Measurements from ENCODE around the gene CRPPA. TPM values are rescaled to one million over a fixed set of nuclear protein-coding genes. Genes with fewer than 3 reads are reported as not detected.
"Not testable (repeated sequence)": the region's sequence is repeated elsewhere in the genome, so short reads cannot be mapped to it uniquely, and the experiment has no call there.

Gene CRPPA
- total and polyA plus RNA-seq, 2 donors (not counting 3 experiments of a cell fraction or from before 2014, with no cell fraction given), result 0.58 to 3.5 TPM

DNA sequence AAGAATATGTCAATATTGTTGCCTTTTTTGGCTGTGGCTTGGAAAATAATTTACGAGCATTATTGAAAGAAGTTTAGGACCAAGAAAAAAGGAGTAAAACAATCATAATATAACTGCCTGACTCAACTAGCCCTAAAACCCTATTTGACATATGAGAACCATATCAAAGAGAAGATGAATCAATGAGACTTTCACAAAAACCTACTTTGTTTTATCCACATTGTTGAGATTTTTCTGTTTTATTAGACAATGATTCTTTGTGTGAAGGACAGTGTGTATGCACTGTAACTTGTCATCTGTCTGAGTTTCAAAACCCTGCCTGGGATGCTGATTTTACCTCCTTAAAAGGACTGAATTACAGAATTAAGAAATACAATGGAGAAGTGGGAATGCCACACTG is 25.2 kb upstream of the CRPPA start:
- dilution Hi-C loops (cut with MboI; ENCODE audit: extremely low pct_ligation_motif_present, low sequenced_read_pairs), result no loop called here
- H3K36me3 ChIP-seq (ENCODE audit: control insufficient read depth in 2 of 2, extremely low read depth in 1 of 2, insufficient read depth in 2 of 2, low read length in 2 of 2), result no peaks in the 10 kb centered on the region
- TF ChIP-seq, protein P1, sequence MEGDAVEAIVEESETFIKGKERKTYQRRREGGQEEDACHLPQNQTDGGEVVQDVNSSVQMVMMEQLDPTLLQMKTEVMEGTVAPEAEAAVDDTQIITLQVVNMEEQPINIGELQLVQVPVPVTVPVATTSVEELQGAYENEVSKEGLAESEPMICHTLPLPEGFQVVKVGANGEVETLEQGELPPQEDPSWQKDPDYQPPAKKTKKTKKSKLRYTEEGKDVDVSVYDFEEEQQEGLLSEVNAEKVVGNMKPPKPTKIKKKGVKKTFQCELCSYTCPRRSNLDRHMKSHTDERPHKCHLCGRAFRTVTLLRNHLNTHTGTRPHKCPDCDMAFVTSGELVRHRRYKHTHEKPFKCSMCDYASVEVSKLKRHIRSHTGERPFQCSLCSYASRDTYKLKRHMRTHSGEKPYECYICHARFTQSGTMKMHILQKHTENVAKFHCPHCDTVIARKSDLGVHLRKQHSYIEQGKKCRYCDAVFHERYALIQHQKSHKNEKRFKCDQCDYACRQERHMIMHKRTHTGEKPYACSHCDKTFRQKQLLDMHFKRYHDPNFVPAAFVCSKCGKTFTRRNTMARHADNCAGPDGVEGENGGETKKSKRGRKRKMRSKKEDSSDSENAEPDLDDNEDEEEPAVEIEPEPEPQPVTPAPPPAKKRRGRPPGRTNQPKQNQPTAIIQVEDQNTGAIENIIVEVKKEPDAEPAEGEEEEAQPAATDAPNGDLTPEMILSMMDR (IDR thresholded peaks at IDR 0.05; ENCODE audit: extremely low read depth in 1 of 2, insufficient read depth in 1 of 2, low read depth in 1 of 2, low read length in 2 of 2), result no peak
- no peak for TF ChIP-seq GATA2 (IDR thresholded peaks at IDR 0.05; ENCODE audit: insufficient read depth, insufficient read length, low read depth, low read length)
- TF ChIP-seq, protein P2, sequence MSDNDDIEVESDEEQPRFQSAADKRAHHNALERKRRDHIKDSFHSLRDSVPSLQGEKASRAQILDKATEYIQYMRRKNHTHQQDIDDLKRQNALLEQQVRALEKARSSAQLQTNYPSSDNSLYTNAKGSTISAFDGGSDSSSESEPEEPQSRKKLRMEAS (IDR thresholded peaks at IDR 0.05; ENCODE audit: insufficient read depth, insufficient read length), result no peak
- TF ChIP-seq JUN (IDR thresholded peaks at IDR 0.05; ENCODE audit: borderline replicate concordance, insufficient read depth, insufficient read length, low read depth), result no peak
- no peak for TF ChIP-seq POLR2AphosphoS5 (IDR thresholded peaks at IDR 0.05; ENCODE audit: insufficient read depth, low read depth, low read length)
- TF ChIP-seq MYC (IDR thresholded peaks at IDR 0.05; ENCODE audit: low read depth, low read length), result no peak
- TF ChIP-seq EZH2 (IDR thresholded peaks at IDR 0.05; ENCODE audit: borderline replicate concordance, low read depth, low read length, severe bottlenecking), result no peak
- TF ChIP-seq POLR2A (IDR thresholded peaks at IDR 0.05; ENCODE audit: low read depth, low read length), result no peak
- no peak for TF ChIP-seq FOS (IDR thresholded peaks at IDR 0.05; ENCODE audit: borderline replicate concordance, insufficient read depth, low read length)
- no peak overlapping the region for H3K4me3 ChIP-seq (replicated peaks in 1 of 3; ENCODE audit: insufficient read depth in 1 of 3, low read depth in 1 of 3, low read length in 3 of 3)
- no peaks in the 10 kb centered on the region for H4K20me1 ChIP-seq (replicated peaks; ENCODE audit: control insufficient read depth, extremely low read depth, insufficient read depth, low read length)
- no peak for DNase-seq (ENCODE audit: low read depth, low spot score)
- no peaks in the 10 kb centered on the region for H3K9me1 ChIP-seq (replicated peaks; ENCODE audit: control insufficient read depth, extremely low read depth, insufficient read depth, low read length)
- H3K79me2 ChIP-seq (ENCODE audit: control insufficient read depth, insufficient read depth, low read length), result no peaks in the 10 kb centered on the region
- no peaks in the 10 kb centered on the region for H3K9me3 ChIP-seq (replicated peaks; ENCODE audit: control insufficient read depth, insufficient read depth, low read length)
- H2AFZ ChIP-seq (ENCODE audit: low read depth, low read length), result no peak overlapping the region
- BruUV-seq (replicated peaks), result no TSS peak
- CTCF ChIA-PET, result no interaction called here
- POLR2A ChIA-PET, result no interaction called here
- no peaks in the 10 kb centered on the region for H3K27me3 ChIP-seq (ENCODE audit: control insufficient read depth in 2 of 2, insufficient read depth in 2 of 2, low read length in 2 of 2)
- no peak overlapping the region for H3K9ac ChIP-seq (replicated peaks; ENCODE audit: extremely low read depth, insufficient read depth, low read length)
- no peak overlapping the region for H3K27ac ChIP-seq (ENCODE audit: insufficient read depth, low read depth, low read length)
- FAIRE-seq, result no peak
- no peaks in the 10 kb centered on the region for H3K4me1 ChIP-seq (ENCODE audit: control insufficient read depth, extremely low read depth, insufficient read depth, low read length)
- intact Hi-C loops (cut with micrococcal nuclease), result no loop called here
- no peak overlapping the region for H3K4me2 ChIP-seq (ENCODE audit: insufficient read depth, low read length)

DNA sequence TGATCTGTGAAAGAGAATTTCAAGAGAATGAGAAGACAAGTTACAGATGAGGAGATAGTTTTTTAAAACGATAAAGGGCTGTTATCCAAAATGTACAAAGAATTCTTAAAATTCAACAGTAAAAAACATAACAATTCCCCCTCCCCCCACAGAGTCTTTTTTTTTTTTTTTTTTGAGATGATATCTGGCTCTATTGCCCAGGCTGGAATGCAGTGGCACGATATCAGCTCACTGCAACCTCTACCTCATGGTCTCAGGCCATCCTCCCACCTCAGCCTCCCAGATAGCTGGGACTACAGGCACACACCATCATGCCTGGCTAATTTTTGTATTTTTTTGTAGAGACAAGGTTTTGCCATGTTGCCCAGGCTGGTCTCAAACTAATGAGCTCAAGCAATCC is 22.5 kb upstream of the CRPPA start:
- CTCF ChIA-PET, result interaction anchor here (1.5 kb wide), 1 partner anchor 8 kb away, joined by 3 read pairs; no protein-coding TSS in a partner anchor
- DNase-seq (ENCODE audit: low read depth, low spot score); H3K27me3 ChIP-seq (ENCODE audit: control insufficient read depth in 2 of 2, insufficient read depth in 2 of 2, low read length in 2 of 2); H3K4me2 ChIP-seq (ENCODE audit: insufficient read depth, low read length); dilution Hi-C loops (cut with MboI; ENCODE audit: extremely low pct_ligation_motif_present, low sequenced_read_pairs); FAIRE-seq; intact Hi-C loops (cut with micrococcal nuclease); H3K9me3 ChIP-seq (replicated peaks; ENCODE audit: control insufficient read depth, insufficient read depth, low read length); H3K9ac ChIP-seq (replicated peaks; ENCODE audit: extremely low read depth, insufficient read depth, low read length); H2AFZ ChIP-seq (ENCODE audit: low read depth, low read length); POLR2A ChIA-PET; H4K20me1 ChIP-seq (replicated peaks; ENCODE audit: control insufficient read depth, extremely low read depth, insufficient read depth, low read length); H3K27ac ChIP-seq (ENCODE audit: insufficient read depth, low read depth, low read length); H3K4me3 ChIP-seq (replicated peaks in 1 of 3; ENCODE audit: insufficient read depth in 1 of 3, low read depth in 1 of 3, low read length in 3 of 3); H3K4me1 ChIP-seq (ENCODE audit: control insufficient read depth, extremely low read depth, insufficient read depth, low read length); H3K9me1 ChIP-seq (replicated peaks; ENCODE audit: control insufficient read depth, extremely low read depth, insufficient read depth, low read length); H3K36me3 ChIP-seq (ENCODE audit: control insufficient read depth in 2 of 2, extremely low read depth in 1 of 2, insufficient read depth in 2 of 2, low read length in 2 of 2); H3K79me2 ChIP-seq (ENCODE audit: control insufficient read depth, insufficient read depth, low read length); BruUV-seq (replicated peaks): not testable (repeated sequence)

All from endothelial cell of umbilical vein (primary cell).